ENCODE data around the gene CASD1. TPM values are rescaled to one million over a fixed set of nuclear protein-coding genes. Genes with fewer than 3 reads are reported as not detected.
A peak's percentile ranks its signal among the peaks of the same experiment; 100 is the strongest.

CASD1 gene
- total RNA-seq, 1 donor from 2014 or later: 13.0 TPM

DNA sequence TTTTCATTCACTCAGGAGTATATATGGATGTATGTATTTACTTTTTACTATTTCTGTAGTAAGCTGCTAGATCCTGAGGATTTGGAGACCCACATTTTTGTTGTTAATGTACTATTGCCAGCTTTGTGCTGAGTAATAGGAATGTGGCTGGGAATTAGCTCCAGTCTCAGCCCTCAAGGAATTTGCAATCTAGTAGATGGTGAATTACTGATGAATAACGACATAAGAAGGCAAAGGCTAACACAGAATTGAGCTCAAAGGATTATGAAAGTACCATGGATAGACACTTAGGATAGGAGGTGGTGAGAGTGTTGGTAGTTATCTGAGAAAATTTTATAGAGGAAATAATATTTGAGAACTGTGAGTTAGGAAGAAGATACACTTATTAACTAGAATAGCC lies 19.9 kb downstream of the CASD1 start:
- Histone ChIP-seq H3K36me3 (ENCODE audit: insufficient read depth, low read length) (no peaks in the 10 kb centered on the region), H3K9ac (ENCODE audit: low read length) (no peak overlapping the region), H3K27me3 (ENCODE audit: insufficient read depth, low read length) (no peaks in the 10 kb centered on the region), H3K79me2 (ENCODE audit: insufficient read depth, low read length) (no peaks in the 10 kb centered on the region), H4K20me1 (ENCODE audit: insufficient read depth, low read length) (no peaks in the 10 kb centered on the region), H2AFZ (ENCODE audit: low read depth, low read length) (no peak overlapping the region), H3K9me3 (ENCODE audit: insufficient read depth, low read depth, low read length) (no peaks in the 10 kb centered on the region), H3K4me1 (ENCODE audit: insufficient read depth, low read length) (no peaks in the 10 kb centered on the region), H3K27ac (ENCODE audit: low read depth, low read length) (no peak overlapping the region), H3K4me2 (ENCODE audit: low read length) (no peak overlapping the region), H3K4me3 (ENCODE audit: insufficient read depth, low read depth, low read length) (no peak overlapping the region)
- no peak overlapping the region for H3K4me3 Mint-ChIP-seq (ENCODE audit: unreplicated experiment)
- H3K36me3 Mint-ChIP-seq (ENCODE audit: low read depth, unreplicated experiment): peaks cover 2% of the 10 kb centered on the region
- FAIRE-seq (peak; percentile 87), DNase-seq (ENCODE audit: low read depth) (peak; percentile 86)
- H3K4me1 Mint-ChIP-seq (ENCODE audit: low read depth, unreplicated experiment): no peaks in the 10 kb centered on the region
- no peaks in the 10 kb centered on the region for H3K27me3 Mint-ChIP-seq (ENCODE audit: low read depth, unreplicated experiment)
- no peak overlapping the region for H3K27ac Mint-ChIP-seq (ENCODE audit: unreplicated experiment)
- TF ChIP-seq, protein P1, sequence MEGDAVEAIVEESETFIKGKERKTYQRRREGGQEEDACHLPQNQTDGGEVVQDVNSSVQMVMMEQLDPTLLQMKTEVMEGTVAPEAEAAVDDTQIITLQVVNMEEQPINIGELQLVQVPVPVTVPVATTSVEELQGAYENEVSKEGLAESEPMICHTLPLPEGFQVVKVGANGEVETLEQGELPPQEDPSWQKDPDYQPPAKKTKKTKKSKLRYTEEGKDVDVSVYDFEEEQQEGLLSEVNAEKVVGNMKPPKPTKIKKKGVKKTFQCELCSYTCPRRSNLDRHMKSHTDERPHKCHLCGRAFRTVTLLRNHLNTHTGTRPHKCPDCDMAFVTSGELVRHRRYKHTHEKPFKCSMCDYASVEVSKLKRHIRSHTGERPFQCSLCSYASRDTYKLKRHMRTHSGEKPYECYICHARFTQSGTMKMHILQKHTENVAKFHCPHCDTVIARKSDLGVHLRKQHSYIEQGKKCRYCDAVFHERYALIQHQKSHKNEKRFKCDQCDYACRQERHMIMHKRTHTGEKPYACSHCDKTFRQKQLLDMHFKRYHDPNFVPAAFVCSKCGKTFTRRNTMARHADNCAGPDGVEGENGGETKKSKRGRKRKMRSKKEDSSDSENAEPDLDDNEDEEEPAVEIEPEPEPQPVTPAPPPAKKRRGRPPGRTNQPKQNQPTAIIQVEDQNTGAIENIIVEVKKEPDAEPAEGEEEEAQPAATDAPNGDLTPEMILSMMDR (IDR thresholded peaks at IDR 0.05; ENCODE audit: insufficient read depth, low read depth, low read length): no peak
- no peak for TF ChIP-seq EZH2 (IDR thresholded peaks at IDR 0.05; ENCODE audit: insufficient read depth, low read length)
- no peaks in the 10 kb centered on the region for H3K9me3 Mint-ChIP-seq (ENCODE audit: unreplicated experiment)

- FAIRE-seq (no peak), DNase-seq (ENCODE audit: low read depth) (no peak)
- Histone ChIP-seq H3K27ac (ENCODE audit: low read depth, low read length) (no peak overlapping the region), H3K4me3 (ENCODE audit: insufficient read depth, low read depth, low read length) (no peak overlapping the region), H3K4me2 (ENCODE audit: low read length) (no peak overlapping the region), H3K27me3 (ENCODE audit: insufficient read depth, low read length) (no peaks in the 10 kb centered on the region), H3K9me3 (ENCODE audit: insufficient read depth, low read depth, low read length) (no peaks in the 10 kb centered on the region), H2AFZ (ENCODE audit: low read depth, low read length) (no peak overlapping the region), H3K9ac (ENCODE audit: low read length) (no peak overlapping the region), H4K20me1 (ENCODE audit: insufficient read depth, low read length) (no peaks in the 10 kb centered on the region), H3K79me2 (ENCODE audit: insufficient read depth, low read length) (no peaks in the 10 kb centered on the region), H3K4me1 (ENCODE audit: insufficient read depth, low read length) (no peaks in the 10 kb centered on the region), H3K36me3 (ENCODE audit: insufficient read depth, low read length) (no peaks in the 10 kb centered on the region)
- Mint-ChIP-seq H3K27ac (ENCODE audit: unreplicated experiment) (no peak overlapping the region), H3K27me3 (ENCODE audit: low read depth, unreplicated experiment) (no peaks in the 10 kb centered on the region), H3K4me1 (ENCODE audit: low read depth, unreplicated experiment) (no peaks in the 10 kb centered on the region), H3K36me3 (ENCODE audit: low read depth, unreplicated experiment) (peaks cover 2% of the 10 kb centered on the region), H3K9me3 (ENCODE audit: unreplicated experiment) (no peaks in the 10 kb centered on the region), H3K4me3 (ENCODE audit: unreplicated experiment) (no peak overlapping the region)
- TF ChIP-seq EZH2 (IDR thresholded peaks at IDR 0.05; ENCODE audit: insufficient read depth, low read length): no peak
- TF ChIP-seq, protein P1 (IDR thresholded peaks at IDR 0.05; ENCODE audit: insufficient read depth, low read depth, low read length): no peak
Observed at GRCh38 chr7:94530109-94530508, 20.5 kb downstream of the CASD1 start.

DNA sequence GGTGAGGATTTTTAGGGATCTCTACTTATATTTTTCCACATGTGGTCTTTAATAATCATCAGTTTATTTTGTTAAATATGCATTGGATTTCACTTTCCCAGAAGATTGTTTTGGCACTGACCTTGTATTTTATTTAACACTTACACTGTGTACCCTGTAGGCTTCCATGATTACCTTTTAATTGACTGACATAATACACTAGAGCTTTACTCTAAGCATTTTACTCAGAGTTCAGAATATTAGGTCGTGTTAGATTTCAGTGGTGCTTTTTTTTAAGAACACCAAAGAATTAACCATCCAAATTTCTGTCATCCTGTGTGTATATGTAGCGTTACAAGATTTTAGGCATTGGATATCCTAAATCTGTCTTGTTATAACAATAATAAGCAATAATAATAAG lies 23.1 kb downstream of the CASD1 start:
- no peaks in the 10 kb centered on the region for H3K79me2 ChIP-seq (ENCODE audit: insufficient read depth, low read length)
- no peaks in the 10 kb centered on the region for H3K27me3 ChIP-seq (ENCODE audit: insufficient read depth, low read length)
- TF ChIP-seq, protein P1 (IDR thresholded peaks at IDR 0.05; ENCODE audit: insufficient read depth, low read depth, low read length): no peak
- no peak for TF ChIP-seq EZH2 (IDR thresholded peaks at IDR 0.05; ENCODE audit: insufficient read depth, low read length)
- Mint-ChIP-seq H3K27ac (ENCODE audit: unreplicated experiment) (no peak overlapping the region), H3K9me3 (ENCODE audit: unreplicated experiment) (no peaks in the 10 kb centered on the region), H3K4me3 (ENCODE audit: unreplicated experiment) (no peak overlapping the region), H3K27me3 (ENCODE audit: low read depth, unreplicated experiment) (no peaks in the 10 kb centered on the region), H3K4me1 (ENCODE audit: low read depth, unreplicated experiment) (no peaks in the 10 kb centered on the region), H3K36me3 (ENCODE audit: low read depth, unreplicated experiment) (no peaks in the 10 kb centered on the region)
- no peak overlapping the region for H3K27ac ChIP-seq (ENCODE audit: low read depth, low read length)
- H3K4me2 ChIP-seq (ENCODE audit: low read length): no peak overlapping the region
- no peaks in the 10 kb centered on the region for H3K36me3 ChIP-seq (ENCODE audit: insufficient read depth, low read length)
- no peaks in the 10 kb centered on the region for H3K9me3 ChIP-seq (ENCODE audit: insufficient read depth, low read depth, low read length)
- no peak overlapping the region for H3K4me3 ChIP-seq (ENCODE audit: insufficient read depth, low read depth, low read length)
- H3K9ac ChIP-seq (ENCODE audit: low read length): no peak overlapping the region
- no peak overlapping the region for H2AFZ ChIP-seq (ENCODE audit: low read depth, low read length)
- no peak for DNase-seq (ENCODE audit: low read depth)
- H4K20me1 ChIP-seq (ENCODE audit: insufficient read depth, low read length): no peaks in the 10 kb centered on the region
- no peak for FAIRE-seq
- H3K4me1 ChIP-seq (ENCODE audit: insufficient read depth, low read length): no peaks in the 10 kb centered on the region
